Superior temporal gyrus (tissue), 1 donor: ENCODE data around the gene GRK7.

Experiments
- DNase-seq: peaks from one replicate; pipeline ENCODE4 v3.0.0-alpha.2; 2016; ENCODE audit errors: extremely low spot score

Gene GRK7

DNA sequence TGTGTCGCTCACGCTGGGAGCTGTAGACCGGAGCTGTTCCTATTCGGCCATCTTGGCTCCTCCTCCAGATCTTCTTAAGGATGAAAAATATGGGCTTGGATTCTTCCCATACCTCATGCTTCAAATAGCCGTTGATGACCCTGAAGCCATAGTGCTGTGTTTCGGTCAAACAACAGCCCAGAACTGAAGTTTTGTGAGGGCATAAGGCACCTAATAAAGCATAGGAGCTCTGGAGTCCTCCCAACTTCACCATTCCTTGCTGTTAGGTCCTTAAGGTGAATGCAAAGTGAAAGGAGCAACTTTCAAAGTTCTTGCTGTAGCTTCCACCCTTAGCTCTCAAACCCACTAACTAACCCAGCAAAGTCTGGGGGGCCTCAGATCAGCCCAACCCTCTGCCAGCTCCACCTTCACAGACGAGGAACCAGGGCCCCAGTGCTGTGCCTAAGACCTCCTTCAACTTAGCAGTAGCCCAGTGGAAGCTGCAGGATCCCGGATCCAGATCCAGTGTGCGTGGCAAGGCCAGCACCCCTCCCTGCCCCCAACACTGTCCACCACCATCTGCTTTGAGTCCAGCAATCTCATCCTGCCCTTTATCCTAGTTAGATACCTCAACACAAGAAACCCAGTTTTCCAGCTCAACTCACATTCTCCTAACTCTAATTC, at the start of gene GRK7:
Gene GRK7 (plus strand): TSS at position 321 of the 663 bp plus-strand sequence. CDS start 14,877 bp downstream, outside the sequence.
- no peak for DNase-seq

GRCh38 chr3:141714671-141715070, 48.5 kb upstream of the GRK7 start:
- no peak for DNase-seq

- DNase-seq: no peak
These were observed 41.1 kb upstream of the GRK7 start for GRCh38 chr3:141722081-141722480.

GRCh38 chr3:141722648-141723047, 40.6 kb upstream of the GRK7 start:
- DNase-seq: no peak

- DNase-seq: no peak
These were observed 40.0 kb upstream of the GRK7 start for GRCh38 chr3:141723255-141723654.

DNA sequence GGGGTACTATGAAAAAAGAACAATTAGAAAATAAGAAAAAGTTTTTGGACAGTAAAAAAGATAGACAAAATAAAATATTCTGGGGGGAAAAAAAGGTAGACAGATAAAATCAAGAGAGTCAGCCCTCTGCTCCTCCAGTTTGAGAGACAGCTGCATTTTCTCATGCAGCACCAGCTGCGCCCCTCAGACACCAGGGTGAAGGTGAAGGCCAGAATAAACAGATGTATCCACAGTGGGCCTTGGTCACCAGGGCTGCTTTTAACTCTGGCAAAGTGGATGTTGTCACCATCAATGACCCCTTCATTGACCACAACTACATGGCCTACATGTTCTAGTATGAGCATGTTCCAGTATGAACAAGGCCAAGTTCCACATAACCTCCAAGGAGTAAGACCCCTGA, 39.0 kb upstream of the GRK7 start:
- no peak for DNase-seq

DNA sequence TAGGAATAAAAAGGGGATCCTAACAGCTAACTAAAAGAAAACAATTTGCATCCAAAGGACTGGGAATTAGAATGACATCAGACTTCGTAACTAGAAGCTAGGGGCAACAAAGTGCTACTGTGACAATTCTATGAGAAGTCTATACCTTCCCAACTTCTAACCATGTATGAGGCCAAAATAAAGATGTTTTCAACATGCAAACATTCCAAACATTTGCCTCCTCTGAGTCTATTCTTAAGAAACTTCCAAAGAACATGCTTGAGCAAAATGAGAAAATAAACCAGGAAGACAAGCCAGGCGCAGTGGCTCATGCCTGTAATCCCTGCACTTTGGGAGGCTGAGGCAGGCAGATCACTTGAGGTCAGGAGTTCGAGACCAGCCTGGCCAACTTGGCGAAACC, 38.2 kb upstream of the GRK7 start:
- no peak for DNase-seq

- no peak for DNase-seq
These were observed 36.7 kb upstream of the GRK7 start for GRCh38 chr3:141726483-141726882.

DNA sequence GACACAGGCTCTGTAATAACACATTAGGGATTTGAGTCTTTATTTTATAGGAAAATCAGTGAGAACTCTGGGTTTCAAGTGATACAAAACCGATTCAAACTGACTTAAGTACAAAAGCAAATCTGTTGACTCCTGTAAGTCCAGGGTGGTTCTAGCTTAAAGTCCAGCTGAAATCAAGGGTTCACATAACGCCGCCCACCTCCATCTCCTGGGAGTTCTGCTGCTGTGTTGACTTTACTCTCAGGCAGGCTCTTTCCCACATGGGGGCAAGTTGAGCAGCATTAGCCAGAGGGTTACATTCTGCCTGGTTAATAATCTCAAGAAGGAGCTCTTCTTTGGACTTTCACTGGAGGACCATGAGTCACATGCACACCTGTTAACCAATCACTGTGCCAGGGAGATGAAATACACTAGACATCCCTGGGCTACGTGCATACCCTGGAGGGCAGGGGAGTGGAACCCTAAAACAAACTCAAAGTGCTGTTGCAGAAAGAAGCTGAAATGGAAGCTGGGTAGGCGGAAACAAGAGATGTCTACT, 34.8 kb upstream of the GRK7 start:
- DNase-seq: no peak

DNA sequence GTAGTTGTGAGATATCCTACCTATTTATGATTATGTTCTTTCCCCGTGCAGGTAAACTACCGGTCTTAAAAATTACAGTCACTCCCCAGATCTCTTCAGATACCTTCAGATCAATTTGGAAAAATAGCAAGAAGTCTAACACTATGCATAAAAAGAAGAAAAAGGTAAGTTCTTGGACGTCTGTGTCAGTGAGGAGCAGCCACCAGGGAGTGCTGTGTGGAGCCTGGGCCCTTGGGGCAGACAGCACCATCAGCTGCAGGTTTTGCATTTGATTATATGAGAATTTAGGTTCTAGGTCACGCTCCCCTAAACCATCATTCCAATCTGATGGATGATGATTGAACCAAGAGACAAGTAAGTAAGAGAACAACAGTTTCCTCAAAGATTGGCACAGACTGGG, 34.0 kb upstream of the GRK7 start:
- no peak for DNase-seq

DNA sequence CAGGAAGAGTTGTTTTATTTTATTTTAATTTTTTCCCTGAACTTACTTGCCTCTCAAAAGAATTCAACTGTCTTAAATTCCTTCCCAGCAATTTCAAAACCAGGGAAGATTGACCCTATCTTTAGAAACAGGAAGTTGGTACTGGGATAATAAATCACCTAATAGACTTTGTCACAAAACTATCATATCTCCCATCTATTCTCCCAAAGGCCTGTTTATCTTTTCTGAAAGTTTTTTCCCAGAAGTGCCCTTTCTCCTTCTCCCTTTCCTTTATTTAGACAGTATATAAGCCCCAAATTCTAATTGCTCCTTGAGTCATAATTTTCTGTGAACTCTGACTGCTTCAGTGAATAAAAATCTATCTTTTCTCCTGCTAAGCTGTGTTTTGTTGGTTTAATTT, 28.0 kb upstream of the GRK7 start:
- DNase-seq: no peak

- DNase-seq: no peak
These were observed 27.3 kb upstream of the GRK7 start for GRCh38 chr3:141735770-141736465.

DNA sequence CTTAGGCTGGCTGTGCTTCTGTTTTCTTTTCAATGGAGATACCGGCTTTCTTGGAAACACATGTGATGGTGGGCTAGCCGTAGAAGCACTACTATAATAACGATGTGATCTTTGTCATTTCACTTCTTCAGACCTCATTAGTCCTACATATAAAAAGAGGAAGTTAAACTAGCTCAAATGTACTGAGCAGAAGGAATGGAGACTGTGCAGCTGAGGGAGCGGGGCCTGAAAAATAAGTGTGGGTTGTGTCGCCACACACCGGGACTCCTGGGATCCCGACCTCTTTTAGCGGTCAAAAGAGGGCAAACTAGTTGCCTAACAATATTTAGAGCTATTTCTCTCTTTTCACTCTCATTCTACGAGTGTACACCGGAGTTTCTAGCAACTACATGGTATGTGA, 26.1 kb upstream of the GRK7 start:
- no peak for DNase-seq

- DNase-seq: no peak
These were observed 25.6 kb upstream of the GRK7 start for GRCh38 chr3:141737678-141738021.

- DNase-seq: peak; percentile 97
These were observed 25.0 kb upstream of the GRK7 start, which contains the start of gene RNF7 for GRCh38 chr3:141738022-141738890. Gene RNF7, plus strand, starts transcription at chr3:141738298. Its CDS starts 44 bp downstream, at chr3:141738342.

DNA sequence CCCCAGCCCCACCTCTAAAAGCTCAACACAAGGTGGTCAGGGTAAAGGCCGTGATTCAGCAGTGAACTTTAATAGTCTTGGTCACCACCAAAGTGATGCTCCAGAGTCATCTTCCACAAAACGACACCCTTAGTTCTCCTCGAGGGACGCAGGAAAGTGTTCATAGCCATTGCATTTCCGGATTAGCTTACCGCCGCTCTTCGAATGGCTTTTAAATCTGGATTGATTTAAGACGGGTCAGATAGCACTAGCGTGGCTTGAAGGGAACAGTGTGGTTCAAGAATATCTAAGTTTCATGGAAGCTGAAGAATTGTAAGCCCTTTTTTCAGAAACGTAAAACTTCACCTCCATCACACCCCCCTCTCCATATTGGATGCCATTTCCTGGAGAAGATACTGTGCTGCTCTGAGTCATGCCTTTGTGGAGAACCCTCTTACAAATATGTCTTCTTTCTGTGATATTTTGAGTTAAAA, 24.3 kb upstream of the GRK7 start:
- peak; percentile 60 for DNase-seq

DNA sequence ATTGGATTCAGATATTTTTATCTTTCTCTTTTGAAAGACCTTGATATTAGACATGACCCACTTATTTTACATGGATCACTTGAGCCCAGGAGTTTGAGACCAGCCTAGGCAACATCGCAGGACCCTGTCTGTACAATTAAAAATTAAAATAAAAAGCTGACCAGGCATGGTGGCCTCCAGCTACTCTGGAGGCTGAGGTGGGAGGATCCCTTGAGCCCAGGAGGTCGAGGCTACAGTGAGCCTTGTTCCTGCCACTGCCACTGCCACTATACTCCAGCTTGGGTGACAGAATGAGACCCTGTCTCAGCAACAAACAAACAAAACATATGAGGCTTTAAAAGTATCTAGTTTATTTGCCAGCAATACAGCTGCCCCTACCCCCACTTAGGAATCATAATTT, 23.5 kb upstream of the GRK7 start:
- DNase-seq: no peak

GRCh38 chr3:141740349-141740748, 22.9 kb upstream of the GRK7 start:
- DNase-seq: no peak

- DNase-seq: no peak
These were observed 19.9 kb upstream of the GRK7 start for GRCh38 chr3:141743305-141743704.

DNA sequence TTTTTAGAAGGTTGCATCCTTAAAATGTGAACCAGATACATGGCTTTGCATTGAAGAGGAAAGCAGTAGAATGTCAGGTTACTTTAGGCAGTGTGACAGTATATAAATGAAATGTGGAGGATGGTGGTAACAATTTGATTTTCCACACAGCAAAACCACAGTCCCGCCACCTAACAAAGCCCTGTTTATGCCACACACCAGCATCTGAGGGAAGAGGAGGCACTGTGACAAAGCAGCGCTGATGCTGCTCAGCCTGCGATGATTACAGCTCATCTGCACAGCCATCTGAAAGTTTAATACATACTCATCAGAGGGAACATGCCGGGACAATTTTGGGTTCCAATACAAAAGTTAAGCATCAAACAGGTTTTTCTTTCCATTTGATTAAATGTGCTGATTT, 16.2 kb upstream of the GRK7 start:
- peak; percentile 70 for DNase-seq

DNA sequence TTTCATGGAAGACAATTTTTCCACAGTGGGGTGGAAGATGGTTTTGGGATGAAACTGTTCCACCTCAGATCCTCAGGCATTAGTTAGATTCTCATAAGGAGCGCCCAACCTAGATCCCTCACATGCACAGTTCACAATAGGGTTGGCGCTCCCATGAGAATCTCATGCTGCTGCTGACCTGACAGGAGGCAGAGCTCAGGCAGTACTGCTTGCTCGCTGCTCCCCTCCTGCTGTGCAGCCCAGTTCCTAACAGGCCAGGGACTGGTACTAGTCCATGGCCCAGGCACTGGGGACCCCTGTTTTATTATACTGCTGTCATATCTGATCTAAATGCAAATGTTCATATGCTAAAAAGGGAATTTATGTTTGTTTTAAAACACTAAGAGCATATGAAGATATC, 9.8 kb upstream of the GRK7 start:
- no peak for DNase-seq

GRCh38 chr3:141754032-141754431, 9.2 kb upstream of the GRK7 start:
- no peak for DNase-seq
